Loucy (cell line): ENCODE results near the gene CHCHD10.
A peak's percentile ranks its signal among the peaks of the same experiment; 100 is the strongest.

Experiments used
- H2AFZ ChIP-seq: fragments of 200-600 bp; sonication (generic); 2 replicates; pipeline ENCODE4 v1.6.0; 2016; ENCODE audit warnings: antibody characterized with exemption, mild to moderate bottlenecking, low read length, moderate library complexity
- H3F3A ChIP-seq: fragments of 200-600 bp; 2 replicates; pipeline ENCODE4 v1.6.0; 2016; ENCODE audit warnings: antibody characterized with exemption, low read depth, mild to moderate bottlenecking
- H3K27me3 ChIP-seq: fragments of 200-600 bp; sonication (generic); 2 replicates; pipeline ENCODE4 v1.6.1; 2014; ENCODE audit warnings: low read length, mild to moderate bottlenecking; ENCODE audit not compliant: insufficient read depth, poor library complexity, severe bottlenecking
- H3K36me3 ChIP-seq: fragments of 200-600 bp; sonication (generic); 2 replicates; pipeline ENCODE4 v1.6.1; 2016; ENCODE audit warnings: low read length; ENCODE audit not compliant: insufficient read depth
- H3K4me1 ChIP-seq: fragments of 200-600 bp; sonication (generic); 2 replicates; pipeline ENCODE4 v1.5.1; 2014; ENCODE audit warnings: low read length, mild to moderate bottlenecking; ENCODE audit not compliant: insufficient read depth, poor library complexity, severe bottlenecking
- H3K4me2 ChIP-seq: fragments of 200-600 bp; sonication (generic); 2 replicates; pipeline ENCODE4 v1.6.0; 2014; ENCODE audit warnings: antibody characterized with exemption, low read length, low read depth, mild to moderate bottlenecking; ENCODE audit not compliant: poor library complexity, severe bottlenecking
- H3K4me3 ChIP-seq: fragments of 200-600 bp; sonication (generic); 2 replicates; pipeline ENCODE4 v1.5.1; 2014; ENCODE audit warnings: low read length, mild to moderate bottlenecking, mixed read lengths; ENCODE audit not compliant: poor library complexity, severe bottlenecking
- H3K79me2 ChIP-seq: fragments of 200-600 bp; sonication (generic); 2 replicates; pipeline ENCODE4 v1.6.1; 2014; ENCODE audit warnings: low read length; ENCODE audit not compliant: insufficient read depth
- H3K9ac ChIP-seq: fragments of 200-600 bp; sonication (generic); 2 replicates; pipeline ENCODE4 v1.6.0; 2014; ENCODE audit warnings: mild to moderate bottlenecking, low read depth, low read length, moderate library complexity; ENCODE audit not compliant: poor library complexity, severe bottlenecking
- H3K9me2 ChIP-seq: fragments of 200-600 bp; sonication (generic); replicated peaks from 2 replicates; pipeline ENCODE4 v1.6.1; 2016; ENCODE audit warnings: low read depth, low read length, mixed read lengths
- H3K9me3 ChIP-seq: fragments of 200-600 bp; sonication (generic); 2 replicates; pipeline ENCODE4 v1.6.1; 2014; ENCODE audit warnings: mild to moderate bottlenecking, antibody characterized with exemption, low read length, low read depth; ENCODE audit not compliant: insufficient read depth
- H4K20me1 ChIP-seq: fragments of 200-600 bp; sonication (generic); 2 replicates; pipeline ENCODE4 v1.6.0; 2014; ENCODE audit warnings: antibody characterized with exemption, low read length, mild to moderate bottlenecking; ENCODE audit not compliant: insufficient read depth, poor library complexity, severe bottlenecking
- EZH2phosphoT487 ChIP-seq: fragments of 200-600 bp; IDR thresholded peaks from 2 replicates; pipeline ENCODE4 v1.6.1; 2018; ENCODE audit warnings: antibody characterized with exemption, mild to moderate bottlenecking, moderate library complexity, borderline replicate concordance
- TF ChIP-seq, protein P1 (sequence below): fragments of 200-600 bp; sonication (generic); conservative IDR thresholded peaks from 2 replicates; pipeline ENCODE4 v1.5.1; 2014; ENCODE audit warnings: mild to moderate bottlenecking, antibody characterized with exemption, low read length

CHCHD10 gene

DNA sequence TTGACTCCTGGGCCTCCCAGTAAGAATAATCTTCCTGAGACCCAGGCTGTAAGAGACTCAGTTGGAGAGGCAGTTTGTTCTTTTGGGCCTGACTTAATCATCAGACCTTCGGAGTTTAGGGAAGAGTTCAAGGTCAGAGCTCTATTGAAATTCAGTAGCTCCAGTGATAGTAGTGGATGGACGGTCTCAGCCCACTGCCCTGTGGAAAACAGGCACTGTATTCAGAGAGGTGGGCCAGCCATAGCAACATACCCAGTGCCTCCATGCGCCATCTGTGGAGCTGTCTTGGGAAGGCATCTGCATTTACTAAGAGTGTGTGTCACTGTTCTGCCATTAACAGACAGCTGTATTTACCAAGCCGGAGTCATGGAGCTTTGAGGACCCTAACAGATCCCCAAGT is 21.9 kb upstream of the CHCHD10 start:
- H4K20me1 ChIP-seq: peaks cover 58% of the 10 kb centered on the region
- peak overlapping the region; percentile 97 for H3K4me2 ChIP-seq
- H3K9ac ChIP-seq: peak overlapping the region; percentile 52

GRCh38 chr22:23789121-23789520 is 21.3 kb upstream of the CHCHD10 start:
- Histone ChIP-seq H4K20me1 (peaks cover 58% of the 10 kb centered on the region), H2AFZ (no peak overlapping the region), H3K9ac (peak overlapping the region; percentile 52), H3K27me3 (no peaks in the 10 kb centered on the region), H3F3A (no peaks in the 10 kb centered on the region), H3K79me2 (peaks cover 63% of the 10 kb centered on the region), H3K9me2 (no peaks in the 10 kb centered on the region), H3K4me2 (peak overlapping the region; percentile 97), H3K9me3 (no peaks in the 10 kb centered on the region), H3K36me3 (peaks cover 30% of the 10 kb centered on the region), H3K4me1 (peaks cover 46% of the 10 kb centered on the region), H3K4me3 (peak overlapping the region; percentile 92)
- TF ChIP-seq, protein P1, sequence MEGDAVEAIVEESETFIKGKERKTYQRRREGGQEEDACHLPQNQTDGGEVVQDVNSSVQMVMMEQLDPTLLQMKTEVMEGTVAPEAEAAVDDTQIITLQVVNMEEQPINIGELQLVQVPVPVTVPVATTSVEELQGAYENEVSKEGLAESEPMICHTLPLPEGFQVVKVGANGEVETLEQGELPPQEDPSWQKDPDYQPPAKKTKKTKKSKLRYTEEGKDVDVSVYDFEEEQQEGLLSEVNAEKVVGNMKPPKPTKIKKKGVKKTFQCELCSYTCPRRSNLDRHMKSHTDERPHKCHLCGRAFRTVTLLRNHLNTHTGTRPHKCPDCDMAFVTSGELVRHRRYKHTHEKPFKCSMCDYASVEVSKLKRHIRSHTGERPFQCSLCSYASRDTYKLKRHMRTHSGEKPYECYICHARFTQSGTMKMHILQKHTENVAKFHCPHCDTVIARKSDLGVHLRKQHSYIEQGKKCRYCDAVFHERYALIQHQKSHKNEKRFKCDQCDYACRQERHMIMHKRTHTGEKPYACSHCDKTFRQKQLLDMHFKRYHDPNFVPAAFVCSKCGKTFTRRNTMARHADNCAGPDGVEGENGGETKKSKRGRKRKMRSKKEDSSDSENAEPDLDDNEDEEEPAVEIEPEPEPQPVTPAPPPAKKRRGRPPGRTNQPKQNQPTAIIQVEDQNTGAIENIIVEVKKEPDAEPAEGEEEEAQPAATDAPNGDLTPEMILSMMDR: no peak
- no peak for TF ChIP-seq EZH2phosphoT487

More for the DNA sequence above, 21.9 kb upstream of the CHCHD10 start:
- Histone ChIP-seq H3K4me1 (peaks cover 46% of the 10 kb centered on the region), H3F3A (no peaks in the 10 kb centered on the region), H3K9me2 (no peaks in the 10 kb centered on the region), H3K27me3 (no peaks in the 10 kb centered on the region), H3K79me2 (peaks cover 63% of the 10 kb centered on the region), H2AFZ (no peak overlapping the region), H3K36me3 (peaks cover 36% of the 10 kb centered on the region), H3K4me3 (peak overlapping the region; percentile 92), H3K9me3 (no peaks in the 10 kb centered on the region)
- TF ChIP-seq, protein P1: peak; percentile 52
- TF ChIP-seq EZH2phosphoT487: no peak

DNA sequence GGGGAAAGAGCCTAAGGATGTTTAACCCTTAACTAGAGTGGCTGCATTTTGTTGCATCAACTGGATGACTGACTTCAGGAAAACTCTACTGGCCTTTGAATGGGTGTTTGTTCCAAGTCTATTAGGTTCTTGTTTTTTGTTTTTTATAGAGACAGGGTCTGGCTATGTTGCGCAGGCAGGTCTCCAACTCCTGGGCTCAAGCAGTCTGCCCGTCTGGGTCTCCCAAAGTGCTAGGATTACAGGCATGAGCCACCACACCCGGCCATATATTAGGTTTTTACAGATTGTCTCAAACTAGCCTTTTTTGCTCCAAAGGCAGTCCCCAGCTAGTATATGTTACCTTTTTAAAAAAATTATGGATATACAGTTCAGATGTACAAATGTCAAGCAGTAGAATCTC is 20.1 kb upstream of the CHCHD10 start:
- Histone ChIP-seq H3K36me3 (peaks cover 19% of the 10 kb centered on the region; the same call in 1 of the 2 replicates), H3K4me2 (peak overlapping the region; percentile 97), H3K9ac (peak overlapping the region; percentile 98), H4K20me1 (peaks cover 56% of the 10 kb centered on the region), H2AFZ (no peak overlapping the region), H3K4me3 (peak overlapping the region; percentile 92), H3K9me3 (no peaks in the 10 kb centered on the region), H3K27me3 (no peaks in the 10 kb centered on the region), H3K9me2 (no peaks in the 10 kb centered on the region), H3K4me1 (peaks cover 46% of the 10 kb centered on the region), H3F3A (no peaks in the 10 kb centered on the region), H3K79me2 (peaks cover 57% of the 10 kb centered on the region)
- TF ChIP-seq EZH2phosphoT487: no peak
- TF ChIP-seq, protein P1: no peak
